Measurements from ENCODE around the gene KLHL22. TPM values are rescaled to one million over a fixed set of nuclear protein-coding genes. Genes with fewer than 3 reads are reported as not detected.

KLHL22 gene
- polyA plus RNA-seq, 2 donors: 5.7 to 6.3 TPM

DNA sequence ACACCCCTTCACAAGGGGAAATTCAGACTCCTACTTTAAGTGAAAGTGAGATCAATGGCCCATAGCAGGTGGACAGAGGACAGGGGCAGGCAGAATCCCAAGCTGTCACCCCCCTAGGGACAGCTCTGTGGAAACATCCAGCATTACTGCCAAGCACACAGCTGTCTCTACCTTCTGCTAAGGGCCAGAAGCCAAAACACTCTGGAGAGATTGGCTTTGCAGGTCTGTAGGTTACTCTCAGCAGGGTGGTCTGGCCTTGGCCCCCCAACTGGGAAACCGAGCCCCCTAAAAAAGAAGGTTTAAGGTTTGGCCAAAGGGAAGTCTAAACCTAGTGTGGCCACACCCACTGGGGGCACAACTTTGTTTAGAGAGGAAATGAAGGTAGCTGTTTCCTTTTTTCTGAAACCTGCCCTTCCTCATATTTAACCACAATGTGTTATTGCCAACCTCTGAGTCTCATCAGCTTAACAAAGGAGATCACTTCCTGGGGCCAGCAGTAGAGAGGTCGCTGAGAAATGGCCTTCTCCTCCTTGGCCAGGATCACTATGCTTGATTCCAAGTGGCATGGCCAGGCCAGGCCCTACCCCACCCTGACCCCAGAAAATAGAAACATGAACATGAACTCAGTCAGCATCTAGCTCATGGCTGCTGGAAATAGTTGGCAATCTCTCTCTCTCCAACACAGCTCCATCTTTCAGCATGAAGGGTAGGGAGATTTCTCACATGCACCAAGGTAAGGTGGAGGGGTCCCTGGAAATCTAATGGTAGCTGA is 32.1 kb downstream of the KLHL22 start:
- H3K36me3 ChIP-seq (ENCODE audit: control insufficient read depth in 2 of 2, insufficient read depth in 2 of 2, low read length in 1 of 2): peaks cover 2 to 6% of the 10 kb centered on the region in 2 donors
- no peaks in the 10 kb centered on the region for H3K9me3 ChIP-seq (ENCODE audit: control insufficient read depth in 2 of 2, insufficient read depth in 1 of 2, low read depth in 1 of 2, low read length in 1 of 2)
- peaks cover 3 to 9% of the 10 kb centered on the region in 2 donors for H3K4me1 ChIP-seq (ENCODE audit: control insufficient read depth in 2 of 2, insufficient read depth in 2 of 2, low read length in 1 of 2)
- H3K27ac ChIP-seq (ENCODE audit: low read depth in 2 of 2, low read length in 1 of 2): peak overlapping the region; percentile 70 to 77
- no peaks in the 10 kb centered on the region for H3K27me3 ChIP-seq (ENCODE audit: control insufficient read depth in 1 of 2, insufficient read depth in 2 of 2, low read length in 2 of 2)
- WGBS, 2 donors: 48 to 59% methylated on average over 2 of the region's 2 CpGs
- H3K4me3 ChIP-seq (ENCODE audit: low read depth in 1 of 2, low read length in 2 of 2): no peak overlapping the region

DNA sequence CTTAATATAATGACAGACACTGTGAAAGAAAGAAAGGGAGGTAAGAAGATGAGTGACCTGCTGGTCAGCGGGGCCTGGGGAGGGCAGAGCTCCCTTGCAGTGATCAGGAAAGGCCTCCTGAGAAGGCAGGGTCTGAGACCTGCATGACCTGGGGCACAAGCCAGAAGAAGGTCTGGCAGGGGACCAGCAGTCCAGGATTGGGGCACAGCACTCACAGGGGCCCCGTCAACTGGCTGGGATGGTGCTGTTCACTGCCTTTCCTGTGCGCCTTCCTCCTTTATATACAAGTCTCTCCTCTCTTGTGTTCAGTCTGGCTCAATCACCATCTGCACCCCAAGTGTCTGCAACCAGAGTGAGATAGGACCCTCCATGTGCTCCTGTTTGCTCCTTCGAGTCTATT is 35.7 kb downstream of the KLHL22 start:
- WGBS, 2 donors: 93 to 98% methylated on average over 4 of the region's 4 CpGs
- Histone ChIP-seq H3K27me3 (ENCODE audit: control insufficient read depth in 1 of 2, insufficient read depth in 2 of 2, low read length in 2 of 2) (no peaks in the 10 kb centered on the region), H3K9me3 (ENCODE audit: control insufficient read depth in 2 of 2, insufficient read depth in 1 of 2, low read depth in 1 of 2, low read length in 1 of 2) (no peaks in the 10 kb centered on the region), H3K36me3 (ENCODE audit: control insufficient read depth in 2 of 2, insufficient read depth in 2 of 2, low read length in 1 of 2) (peaks cover 7 to 11% of the 10 kb centered on the region in 2 donors), H3K4me3 (ENCODE audit: low read depth in 1 of 2, low read length in 2 of 2) (no peak overlapping the region), H3K27ac (ENCODE audit: low read depth in 2 of 2, low read length in 1 of 2) (no peak overlapping the region), H3K4me1 (ENCODE audit: control insufficient read depth in 2 of 2, insufficient read depth in 2 of 2, low read length in 1 of 2) (peaks cover 3 to 7% of the 10 kb centered on the region in 2 donors)

DNA sequence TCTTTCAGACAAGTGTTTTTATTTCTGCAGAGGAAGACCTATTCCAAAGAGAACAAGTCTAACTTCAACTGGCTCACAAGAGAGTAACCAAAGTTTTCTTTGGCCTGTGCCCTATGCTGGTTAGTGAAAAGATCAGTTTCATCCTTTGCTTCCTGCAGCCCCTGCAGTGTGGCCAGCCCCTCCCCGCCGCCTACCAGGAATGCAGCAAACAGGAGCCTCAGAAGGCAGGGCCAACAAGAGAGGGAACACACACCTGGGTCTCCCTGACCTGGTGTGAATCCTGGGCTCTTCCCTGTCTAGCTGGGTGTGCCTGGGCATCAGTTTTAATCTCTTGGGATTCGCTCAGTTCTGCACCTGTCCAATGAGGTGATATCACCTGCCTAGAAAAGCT is 36.4 kb downstream of the KLHL22 start:
- peaks cover 6 to 7% of the 10 kb centered on the region in 2 donors for H3K36me3 ChIP-seq (ENCODE audit: control insufficient read depth in 2 of 2, insufficient read depth in 2 of 2, low read length in 1 of 2)
- 93 to 97% methylated on average over 3 of the region's 3 CpGs for WGBS, 2 donors
- no peak overlapping the region for H3K4me3 ChIP-seq (ENCODE audit: low read depth in 1 of 2, low read length in 2 of 2)
- H3K27me3 ChIP-seq (ENCODE audit: control insufficient read depth in 1 of 2, insufficient read depth in 2 of 2, low read length in 2 of 2): no peaks in the 10 kb centered on the region
- H3K9me3 ChIP-seq (ENCODE audit: control insufficient read depth in 2 of 2, insufficient read depth in 1 of 2, low read depth in 1 of 2, low read length in 1 of 2): no peaks in the 10 kb centered on the region
- peaks cover under 1 to 1% of the 10 kb centered on the region in 2 donors for H3K4me1 ChIP-seq (ENCODE audit: control insufficient read depth in 2 of 2, insufficient read depth in 2 of 2, low read length in 1 of 2)
- H3K27ac ChIP-seq (ENCODE audit: low read depth in 2 of 2, low read length in 1 of 2): no peak overlapping the region

DNA sequence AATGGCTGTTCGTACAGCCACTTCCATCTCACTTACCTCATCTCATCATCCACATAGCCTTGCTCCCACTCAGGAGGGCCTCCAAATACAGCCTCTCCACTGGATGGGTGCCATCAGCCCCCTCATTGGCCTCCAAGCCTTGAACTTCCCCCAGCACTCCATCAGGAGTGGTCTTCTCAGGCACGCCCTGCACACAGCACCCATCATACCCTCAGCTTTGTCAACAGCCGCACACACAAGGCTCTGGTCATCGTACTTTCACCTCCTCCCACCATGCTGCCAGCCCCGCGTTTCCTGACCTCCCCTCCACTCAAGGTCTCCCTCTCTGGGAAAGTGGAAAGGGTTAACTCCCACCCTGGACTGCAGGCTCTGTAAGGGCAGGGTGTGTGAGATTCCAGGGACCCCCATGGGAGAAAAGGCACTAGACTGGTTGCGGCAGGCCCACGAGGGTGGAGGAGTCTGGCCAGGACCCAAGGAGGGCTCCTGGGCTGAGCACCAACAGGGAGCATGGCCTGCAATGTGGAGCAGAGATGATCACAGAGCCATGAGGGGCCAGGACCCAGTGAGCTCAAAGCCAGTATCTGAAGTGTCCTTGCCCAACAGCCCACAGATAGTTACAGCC is 37.0 kb downstream of the KLHL22 start:
- Histone ChIP-seq H3K27me3 (ENCODE audit: control insufficient read depth in 1 of 2, insufficient read depth in 2 of 2, low read length in 2 of 2) (no peaks in the 10 kb centered on the region), H3K4me3 (ENCODE audit: low read depth in 1 of 2, low read length in 2 of 2) (no peak overlapping the region), H3K36me3 (ENCODE audit: control insufficient read depth in 2 of 2, insufficient read depth in 2 of 2, low read length in 1 of 2) (peaks cover 6 to 7% of the 10 kb centered on the region in 2 donors), H3K9me3 (ENCODE audit: control insufficient read depth in 2 of 2, insufficient read depth in 1 of 2, low read depth in 1 of 2, low read length in 1 of 2) (no peaks in the 10 kb centered on the region), H3K4me1 (ENCODE audit: control insufficient read depth in 2 of 2, insufficient read depth in 2 of 2, low read length in 1 of 2) (no peaks in the 10 kb centered on the region), H3K27ac (ENCODE audit: low read depth in 2 of 2, low read length in 1 of 2) (no peak overlapping the region)
- WGBS, 2 donors: 82 to 89% methylated on average over 8 of the region's 8 CpGs

DNA sequence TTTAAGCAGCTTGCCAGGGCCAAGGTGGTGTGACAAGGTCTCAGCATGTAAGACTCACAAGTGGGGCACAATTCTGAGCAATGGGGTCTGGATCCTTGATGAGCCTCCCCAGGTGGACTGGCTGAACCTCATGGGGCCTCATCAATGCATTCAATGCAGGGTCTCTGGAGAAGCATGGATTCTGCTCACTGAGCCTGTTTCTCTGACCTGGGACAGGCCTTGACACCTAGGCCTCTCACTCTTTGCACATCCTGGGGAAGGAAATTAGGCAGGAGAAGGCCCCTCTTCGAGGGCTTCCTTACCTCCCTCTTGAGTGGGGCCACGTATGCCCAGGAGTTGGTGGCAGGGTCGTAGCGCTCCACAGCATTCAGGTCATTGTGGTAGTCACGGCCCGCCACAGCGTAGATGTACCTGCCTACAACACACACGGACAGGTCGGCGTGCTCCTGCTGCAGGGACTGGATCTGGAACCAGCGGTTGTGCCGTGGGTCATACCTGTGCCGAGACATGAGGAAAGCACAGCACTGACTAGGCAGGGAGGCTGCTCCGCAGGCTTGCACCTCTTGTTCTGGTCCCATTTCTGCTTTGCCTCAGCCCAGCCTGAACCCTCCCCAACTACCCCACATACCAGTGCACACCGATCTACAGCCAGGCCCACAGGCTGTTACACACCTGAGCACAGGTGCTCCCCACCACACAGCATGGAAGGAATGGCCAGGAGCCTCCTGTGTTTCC is 37.9 kb downstream of the KLHL22 start:
- H3K4me1 ChIP-seq (ENCODE audit: control insufficient read depth in 2 of 2, insufficient read depth in 2 of 2, low read length in 1 of 2): no peaks in the 10 kb centered on the region
- H3K36me3 ChIP-seq (ENCODE audit: control insufficient read depth in 2 of 2, insufficient read depth in 2 of 2, low read length in 1 of 2): peaks cover 6 to 7% of the 10 kb centered on the region in 2 donors
- H3K4me3 ChIP-seq (ENCODE audit: low read depth in 1 of 2, low read length in 2 of 2): no peak overlapping the region
- WGBS, 2 donors: 92 to 94% methylated on average over 15 of the region's 15 CpGs
- H3K27me3 ChIP-seq (ENCODE audit: control insufficient read depth in 1 of 2, insufficient read depth in 2 of 2, low read length in 2 of 2): no peaks in the 10 kb centered on the region
- H3K27ac ChIP-seq (ENCODE audit: low read depth in 2 of 2, low read length in 1 of 2): no peak overlapping the region
- H3K9me3 ChIP-seq (ENCODE audit: control insufficient read depth in 2 of 2, insufficient read depth in 1 of 2, low read depth in 1 of 2, low read length in 1 of 2): no peaks in the 10 kb centered on the region

DNA sequence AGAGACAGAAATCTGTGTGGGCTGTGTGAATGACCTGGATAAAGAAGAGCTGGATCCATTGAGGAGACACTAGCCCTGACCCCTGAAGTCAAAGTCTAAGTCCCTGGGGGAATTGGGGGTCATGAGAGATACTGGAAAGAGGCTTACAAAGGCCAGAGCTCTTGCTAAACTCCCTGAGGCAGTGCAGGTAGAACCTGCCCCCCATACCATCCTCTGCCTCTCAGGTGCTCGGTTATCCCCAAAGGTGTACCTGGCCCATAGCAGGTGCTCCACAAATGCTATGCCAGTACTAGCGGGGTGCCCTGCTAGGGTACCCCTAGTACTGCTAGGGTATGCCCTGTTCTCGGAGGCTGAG is 38.9 kb downstream of the KLHL22 start:
- WGBS, 2 donors: 88% methylated on average over 3 of the region's 3 CpGs
- H3K36me3 ChIP-seq (ENCODE audit: control insufficient read depth in 2 of 2, insufficient read depth in 2 of 2, low read length in 1 of 2): peaks cover 6 to 7% of the 10 kb centered on the region in 2 donors

DNA sequence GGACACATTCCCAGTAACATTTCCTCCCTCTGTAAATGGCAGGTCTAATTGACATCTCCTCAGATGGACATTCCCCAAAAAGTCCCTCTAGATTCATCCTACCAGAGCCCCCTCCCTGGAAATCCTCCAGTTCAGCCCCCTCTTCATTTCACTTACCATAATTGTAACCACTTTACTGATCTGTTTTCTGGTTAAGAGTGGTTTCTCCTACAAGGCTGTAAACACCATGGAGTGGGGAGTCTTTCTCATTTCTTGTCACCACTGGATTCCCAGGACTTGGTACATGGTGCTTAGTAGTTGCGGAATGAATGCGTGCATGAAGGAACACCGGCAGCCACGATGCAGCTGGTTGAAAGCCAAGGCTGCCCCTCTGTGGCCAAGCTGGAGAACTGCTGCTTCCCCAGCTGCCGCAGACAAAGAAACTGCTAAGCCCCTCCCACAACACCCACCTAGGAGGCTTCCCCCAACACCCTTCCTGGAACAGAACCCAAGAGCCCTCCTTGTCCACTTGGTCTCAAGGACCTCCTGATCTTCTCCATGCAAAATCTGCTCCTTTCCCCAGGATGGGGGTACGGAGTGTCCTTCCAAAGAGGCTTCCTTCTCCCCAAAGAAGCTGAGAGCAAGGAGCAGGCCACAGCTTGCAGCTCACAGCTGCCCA is 39.4 kb downstream of the KLHL22 start:
- Histone ChIP-seq H3K9me3 (ENCODE audit: control insufficient read depth in 2 of 2, insufficient read depth in 1 of 2, low read depth in 1 of 2, low read length in 1 of 2) (no peaks in the 10 kb centered on the region), H3K4me1 (ENCODE audit: control insufficient read depth in 2 of 2, insufficient read depth in 2 of 2, low read length in 1 of 2) (no peaks in the 10 kb centered on the region), H3K27me3 (ENCODE audit: control insufficient read depth in 1 of 2, insufficient read depth in 2 of 2, low read length in 2 of 2) (no peaks in the 10 kb centered on the region), H3K36me3 (ENCODE audit: control insufficient read depth in 2 of 2, insufficient read depth in 2 of 2, low read length in 1 of 2) (peaks cover 6 to 7% of the 10 kb centered on the region in 2 donors), H3K27ac (ENCODE audit: low read depth in 2 of 2, low read length in 1 of 2) (no peak overlapping the region), H3K4me3 (ENCODE audit: low read depth in 1 of 2, low read length in 2 of 2) (no peak overlapping the region)
- 15 to 20% methylated on average over 6 of the region's 6 CpGs for WGBS, 2 donors

More for the DNA sequence above, 38.9 kb downstream of the KLHL22 start:
- Histone ChIP-seq H3K9me3 (ENCODE audit: control insufficient read depth in 2 of 2, insufficient read depth in 1 of 2, low read depth in 1 of 2, low read length in 1 of 2) (no peaks in the 10 kb centered on the region), H3K27me3 (ENCODE audit: control insufficient read depth in 1 of 2, insufficient read depth in 2 of 2, low read length in 2 of 2) (no peaks in the 10 kb centered on the region), H3K4me1 (ENCODE audit: control insufficient read depth in 2 of 2, insufficient read depth in 2 of 2, low read length in 1 of 2) (no peaks in the 10 kb centered on the region), H3K27ac (ENCODE audit: low read depth in 2 of 2, low read length in 1 of 2) (no peak overlapping the region), H3K4me3 (ENCODE audit: low read depth in 1 of 2, low read length in 2 of 2) (no peak overlapping the region)

DNA sequence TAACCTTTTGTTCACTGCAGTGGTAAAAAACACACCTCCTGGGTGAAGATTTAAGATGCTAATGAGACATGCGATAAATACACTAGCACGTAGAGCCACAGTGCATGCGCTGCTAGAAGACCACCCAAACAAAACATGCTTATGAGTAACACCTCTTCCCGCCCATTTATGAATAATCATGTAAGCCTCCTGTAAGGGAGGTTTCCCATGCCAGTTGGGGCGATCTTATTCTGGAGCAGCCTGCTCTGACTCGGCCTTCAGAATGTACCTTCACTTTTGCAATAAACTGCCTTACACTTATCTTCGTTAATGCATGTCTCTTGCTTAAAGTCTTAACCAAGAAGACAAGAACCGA is 39.9 kb downstream of the KLHL22 start:
- H3K4me3 ChIP-seq (ENCODE audit: low read depth in 1 of 2, low read length in 2 of 2): no peak overlapping the region
- H3K9me3 ChIP-seq (ENCODE audit: control insufficient read depth in 2 of 2, insufficient read depth in 1 of 2, low read depth in 1 of 2, low read length in 1 of 2): no peaks in the 10 kb centered on the region
- WGBS, 2 donors: 85 to 87% methylated on average over 8 of the region's 8 CpGs
- peaks cover 6 to 7% of the 10 kb centered on the region in 2 donors for H3K36me3 ChIP-seq (ENCODE audit: control insufficient read depth in 2 of 2, insufficient read depth in 2 of 2, low read length in 1 of 2)
- no peaks in the 10 kb centered on the region for H3K4me1 ChIP-seq (ENCODE audit: control insufficient read depth in 2 of 2, insufficient read depth in 2 of 2, low read length in 1 of 2)
- no peak overlapping the region for H3K27ac ChIP-seq (ENCODE audit: low read depth in 2 of 2, low read length in 1 of 2)
- no peaks in the 10 kb centered on the region for H3K27me3 ChIP-seq (ENCODE audit: control insufficient read depth in 1 of 2, insufficient read depth in 2 of 2, low read length in 2 of 2)

DNA sequence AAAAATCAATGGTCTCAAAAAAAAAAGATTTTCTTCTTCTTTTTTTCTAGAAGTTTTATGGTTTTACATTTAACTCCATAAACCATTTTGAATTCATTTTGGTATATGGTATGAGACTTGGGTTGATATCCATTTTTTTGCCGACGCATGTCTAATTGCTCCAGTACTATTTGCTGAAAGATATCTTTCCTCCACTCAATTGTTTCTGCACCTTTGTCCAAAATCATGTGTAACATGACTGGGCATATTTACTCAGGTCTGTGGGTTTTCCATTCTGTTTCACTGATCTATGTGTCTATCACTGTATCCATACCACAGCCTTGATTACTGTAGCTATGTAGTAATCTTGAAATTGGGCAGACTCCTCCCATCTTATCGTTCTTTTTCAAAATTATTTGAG is 42.4 kb downstream of the KLHL22 start:
- H3K4me3 ChIP-seq (ENCODE audit: low read depth in 1 of 2, low read length in 2 of 2): no peak overlapping the region
- H3K27ac ChIP-seq (ENCODE audit: low read depth in 2 of 2, low read length in 1 of 2): no peak overlapping the region
- peaks cover 5 to 6% of the 10 kb centered on the region in 2 donors for H3K36me3 ChIP-seq (ENCODE audit: control insufficient read depth in 2 of 2, insufficient read depth in 2 of 2, low read length in 1 of 2)
- WGBS, 2 donors: 94 to 96% methylated on average over 3 of the region's 3 CpGs
- H3K27me3 ChIP-seq (ENCODE audit: control insufficient read depth in 1 of 2, insufficient read depth in 2 of 2, low read length in 2 of 2): no peaks in the 10 kb centered on the region
- H3K9me3 ChIP-seq (ENCODE audit: control insufficient read depth in 2 of 2, insufficient read depth in 1 of 2, low read depth in 1 of 2, low read length in 1 of 2): no peaks in the 10 kb centered on the region
- H3K4me1 ChIP-seq (ENCODE audit: control insufficient read depth in 2 of 2, insufficient read depth in 2 of 2, low read length in 1 of 2): no peaks in the 10 kb centered on the region
